ENCODE measurements around the gene POLR1D. TPM values are rescaled to one million over a fixed set of nuclear protein-coding genes. Genes with fewer than 3 reads are reported as not detected.
A peak's percentile ranks its signal among the peaks of the same experiment; 100 is the strongest.

The POLR1D gene
- total RNA-seq, 1 donor from 2014 or later: 86.0 TPM

GRCh38 chr13:27638521-27638920 lies 16.8 kb downstream of the POLR1D start:
- DNase-seq: peak; percentile 73

- DNase-seq: no peak
Observed at GRCh38 chr13:27639186-27639585, 17.5 kb downstream of the POLR1D start.

DNA sequence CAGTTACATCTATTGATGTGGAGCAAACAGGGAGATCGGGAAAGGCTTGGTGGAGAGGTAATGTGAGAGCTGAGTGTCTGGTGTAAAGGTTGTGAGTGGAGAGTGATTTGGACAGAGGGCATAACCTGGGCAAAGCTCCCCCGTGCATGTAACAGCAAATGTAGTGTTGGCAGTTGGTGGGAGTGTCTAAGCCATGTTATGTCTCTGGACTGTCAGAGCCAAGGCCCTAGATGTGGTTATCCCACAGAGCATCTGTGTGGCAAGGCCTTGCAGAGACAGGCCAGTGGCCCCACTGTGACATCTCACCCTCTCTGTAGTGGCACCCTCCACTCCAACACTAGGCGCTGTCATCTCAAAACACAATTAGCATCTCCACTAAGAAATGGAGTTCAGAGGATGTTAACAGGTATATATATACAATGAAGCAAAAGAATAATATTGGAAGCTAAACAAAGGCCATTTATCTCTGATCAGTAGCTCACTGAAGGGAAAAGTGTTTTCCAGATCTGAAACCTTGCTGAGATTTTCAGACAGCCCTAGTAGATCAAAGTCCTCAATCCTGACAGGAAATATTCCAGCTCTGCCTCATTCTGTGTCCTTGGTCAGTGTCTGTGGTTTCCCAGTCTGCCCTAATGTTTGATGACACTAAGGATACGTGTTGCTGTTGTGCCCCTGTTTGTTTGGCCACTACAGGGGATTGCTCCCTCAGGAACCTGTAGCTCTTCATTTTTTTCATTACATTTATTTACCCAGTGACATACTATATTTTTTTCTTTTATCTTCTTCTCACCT lies 20.2 kb downstream of the POLR1D start:
- DNase-seq: no peak

GRCh38 chr13:27643334-27644132 lies 21.8 kb downstream of the POLR1D start:
- no peak for DNase-seq

GRCh38 chr13:27644302-27644701 lies 22.6 kb downstream of the POLR1D start:
- peak; percentile 41 for DNase-seq

GRCh38 chr13:27650312-27650711 lies 28.6 kb downstream of the POLR1D start:
- DNase-seq: no peak

DNA sequence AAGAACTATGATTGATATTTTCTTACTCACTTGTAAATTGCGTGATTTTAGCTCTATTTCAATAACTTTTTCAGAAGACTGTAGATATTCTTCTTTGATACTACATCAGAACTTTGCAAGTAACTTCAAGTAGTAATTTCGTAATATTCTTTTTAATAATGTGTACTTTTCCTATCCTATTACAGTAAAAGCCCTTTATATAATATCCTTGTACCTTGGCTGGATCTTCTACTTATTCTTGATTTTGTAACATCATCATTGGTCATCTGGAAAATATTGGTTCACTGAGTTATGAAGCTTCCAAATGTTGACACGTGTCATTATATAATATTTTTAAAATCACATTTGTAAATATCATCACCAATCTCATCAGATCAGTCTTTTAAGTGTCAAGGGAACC lies 32.4 kb downstream of the POLR1D start:
- DNase-seq: no peak

- DNase-seq: no peak
Observed at GRCh38 chr13:27654816-27655215, 33.1 kb downstream of the POLR1D start.

GRCh38 chr13:27657724-27658123 lies 36.0 kb downstream of the POLR1D start:
- no peak for DNase-seq

- no peak for DNase-seq
Observed at GRCh38 chr13:27658546-27658945, 36.9 kb downstream of the POLR1D start.

DNA sequence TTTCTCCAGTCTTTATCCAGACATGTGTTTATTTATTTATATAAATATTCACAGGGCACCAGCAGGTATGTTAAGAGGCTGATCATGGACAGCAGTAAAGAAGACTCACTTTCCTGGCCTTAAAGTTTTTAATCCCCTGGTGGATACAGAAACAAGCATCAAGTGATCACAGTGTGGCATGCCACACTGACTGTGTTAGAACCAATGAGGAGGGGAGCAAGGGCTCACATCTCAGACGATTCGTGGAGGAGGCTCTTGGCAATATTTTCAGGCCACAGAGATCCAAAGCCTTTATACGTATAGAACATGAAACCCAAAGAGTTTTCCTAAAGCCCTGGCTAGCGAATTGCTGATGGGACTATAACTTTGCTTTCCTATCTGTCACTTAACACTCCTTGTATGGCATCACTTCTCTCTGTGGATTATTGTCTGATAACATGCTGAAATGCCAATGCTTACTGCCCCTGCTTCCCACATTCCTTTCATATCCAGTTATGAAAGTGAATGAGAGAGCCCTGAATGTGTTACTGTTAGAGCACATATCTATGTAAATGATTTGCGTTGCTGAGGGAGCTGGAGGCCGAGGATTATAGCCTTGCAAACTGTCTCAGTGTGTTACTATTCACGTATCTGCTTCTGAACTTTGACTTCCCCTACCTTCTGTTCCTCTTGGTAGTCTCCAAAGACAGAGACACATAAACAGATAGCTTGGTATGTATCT lies 37.6 kb downstream of the POLR1D start:
- DNase-seq: no peak

DNA sequence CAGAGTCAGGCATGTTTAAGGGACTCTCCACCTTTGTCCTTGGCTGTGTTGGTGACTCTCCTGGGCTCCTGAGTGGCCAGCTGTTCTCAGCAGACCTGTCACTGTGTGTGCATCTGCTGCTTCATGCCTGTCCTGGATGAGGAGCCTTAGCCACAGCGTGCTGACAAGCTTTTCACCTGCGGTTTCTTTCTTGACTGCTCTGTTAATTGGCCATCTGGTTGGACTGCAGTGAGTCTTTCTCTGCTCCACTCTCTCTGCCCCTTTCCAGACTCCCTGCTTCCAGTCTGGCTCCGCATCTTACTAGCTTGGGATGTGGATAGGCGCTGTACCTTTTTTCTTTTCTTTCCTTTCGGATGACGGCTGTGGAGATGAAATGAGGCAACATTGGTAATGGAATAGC lies 38.8 kb downstream of the POLR1D start:
- no peak for DNase-seq

GRCh38 chr13:27661017-27661416 lies 39.3 kb downstream of the POLR1D start:
- no peak for DNase-seq

DNA sequence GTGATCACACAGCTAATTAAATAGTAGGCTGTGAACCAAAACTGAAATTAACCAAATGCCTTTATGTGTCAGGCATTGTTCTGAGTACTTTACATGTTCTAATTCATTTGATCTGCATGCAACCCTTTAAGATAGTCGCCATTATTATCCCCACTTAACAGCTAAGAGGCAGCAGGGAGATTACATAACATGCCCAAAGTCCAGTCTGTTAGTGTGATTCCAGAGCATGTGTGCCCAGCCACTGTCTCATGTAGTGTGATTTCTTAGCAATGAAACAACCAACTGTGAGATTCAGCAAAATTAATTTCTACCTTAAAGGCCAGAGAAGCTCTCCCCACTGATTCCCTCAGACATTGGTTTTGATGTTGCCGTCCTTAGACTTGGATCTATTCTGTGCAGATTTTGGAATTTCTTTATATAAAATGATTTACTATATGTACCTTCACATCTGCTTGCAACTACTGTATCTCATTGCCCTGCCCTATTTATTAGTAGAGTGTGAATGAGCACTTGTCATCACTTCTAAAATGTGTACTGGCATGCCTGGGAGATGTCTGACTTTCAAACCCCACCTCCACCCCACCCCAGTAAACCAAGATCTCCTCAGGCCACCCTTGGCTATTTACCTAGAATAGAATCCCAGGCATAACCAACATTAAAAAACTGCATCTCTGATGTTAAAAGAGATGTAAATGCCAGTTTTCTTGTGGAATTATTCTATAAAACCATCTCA lies 41.2 kb downstream of the POLR1D start:
- DNase-seq: no peak

GRCh38 chr13:27663947-27664346 lies 42.3 kb downstream of the POLR1D start:
- DNase-seq: no peak

DNA sequence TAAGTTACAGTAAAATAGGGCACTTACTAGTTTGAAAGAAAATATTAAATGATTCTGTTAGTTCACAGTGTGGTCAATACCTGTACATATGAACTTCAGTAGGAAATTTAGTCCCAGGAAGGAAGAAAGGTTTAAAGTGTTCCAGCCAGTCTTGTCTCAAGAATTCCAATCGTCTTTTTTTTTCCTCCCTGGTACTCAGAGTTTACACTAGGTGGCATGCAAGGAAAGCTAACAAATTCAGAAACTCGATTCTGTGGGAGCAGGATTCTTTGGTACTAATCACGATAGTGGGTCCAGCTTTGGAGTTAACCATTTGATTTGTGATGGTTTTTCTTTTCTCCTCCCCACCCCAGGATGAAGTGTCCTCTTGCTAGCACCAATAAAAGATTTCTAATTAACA lies 43.6 kb downstream of the POLR1D start:
- no peak for DNase-seq

DNA sequence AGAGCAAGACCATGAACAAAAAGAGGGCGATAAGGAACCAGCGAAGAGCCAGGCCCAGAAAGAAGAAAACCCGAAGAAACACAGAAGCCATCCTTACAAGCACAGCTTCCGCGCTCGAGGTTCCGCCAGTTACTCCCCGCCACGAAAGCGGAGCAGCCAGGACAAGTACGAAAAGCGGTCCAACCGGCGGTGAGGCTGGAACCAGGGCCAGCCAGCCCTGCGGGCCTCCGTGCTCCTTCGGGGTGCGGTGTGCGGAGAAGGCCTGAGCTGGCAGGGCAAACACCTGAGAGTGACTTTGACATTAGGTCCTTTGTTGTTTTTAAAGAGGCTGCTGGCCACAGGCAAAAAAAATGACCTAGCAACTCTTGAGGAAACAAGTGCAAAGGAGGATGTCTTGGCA lies 44.1 kb downstream of the POLR1D start:
- no peak for DNase-seq

DNA sequence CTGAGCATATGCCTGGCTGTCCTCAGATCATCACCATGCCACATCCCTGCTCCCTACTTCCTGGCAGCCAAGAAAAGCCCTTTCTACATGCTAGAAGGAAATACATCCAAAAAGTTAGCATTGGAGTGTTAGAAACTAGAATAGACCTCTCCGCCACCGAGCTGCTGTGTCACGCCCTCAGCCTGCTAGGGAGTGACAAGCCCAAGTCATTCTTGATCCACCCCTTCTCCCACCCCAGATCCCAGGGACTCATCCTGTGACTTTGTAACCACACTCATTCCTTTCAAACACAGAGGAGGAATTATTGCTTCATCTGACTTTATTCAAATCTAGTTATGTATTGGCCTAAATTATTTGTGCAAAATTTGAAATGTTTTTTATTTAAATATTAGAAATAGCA lies 45.3 kb downstream of the POLR1D start:
- no peak for DNase-seq

DNA sequence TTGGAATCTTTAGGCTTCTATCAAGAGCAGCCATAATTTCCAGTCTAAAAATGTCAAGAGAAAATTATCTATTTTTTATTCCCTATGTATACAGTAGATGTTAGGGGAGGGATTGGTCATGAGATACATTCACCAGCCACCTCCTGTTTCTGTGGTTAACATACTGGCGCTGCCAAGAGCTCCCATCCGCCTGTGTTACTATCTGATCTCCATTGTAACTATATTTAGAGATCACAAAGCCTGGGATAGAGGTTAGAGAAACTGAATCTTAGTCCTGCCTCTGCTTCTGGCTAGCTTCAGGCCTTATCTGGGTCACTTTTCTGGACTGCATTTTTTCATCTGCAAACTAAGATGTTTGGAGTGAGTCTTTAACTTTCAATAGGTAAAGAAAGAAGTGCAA lies 46.3 kb downstream of the POLR1D start:
- no peak for DNase-seq

DNA sequence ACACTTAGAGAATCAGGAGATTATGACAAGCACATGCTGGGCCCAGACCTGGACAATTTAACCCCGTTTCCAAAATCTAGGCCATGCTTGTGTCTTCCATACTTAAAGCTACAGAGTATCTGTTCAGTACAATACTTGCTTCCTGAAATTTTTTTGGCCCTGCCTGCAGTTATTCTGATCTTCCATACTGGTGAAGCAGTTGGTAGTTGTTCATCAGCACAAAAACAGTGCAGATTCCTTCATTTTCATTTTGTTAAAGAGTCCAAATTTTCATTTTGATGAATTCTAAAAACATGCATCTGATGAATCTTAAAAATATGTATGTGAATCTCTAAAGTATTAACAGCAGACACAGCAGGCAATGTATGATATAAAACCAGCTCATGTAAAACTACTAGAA lies 49.2 kb downstream of the POLR1D start:
- DNase-seq: no peak

GRCh38 chr13:27672025-27672424 lies 50.3 kb downstream of the POLR1D start:
- DNase-seq: no peak
